Measurements from ENCODE around the gene ASXL3. TPM values are rescaled to one million over a fixed set of nuclear protein-coding genes. Genes with fewer than 3 reads are reported as not detected.

ASXL3 gene
- total RNA-seq, 1 experiment from 2014 or later, result not detected

Other genes with a start within 250 kb of the ASXL3 start
- gene CCDC178, start 137.5 kb upstream of the ASXL3 start, total RNA-seq (2021; ENCODE audit: unreplicated experiment), result not detected

All from HCT116 (cell line).